ENCODE results near the gene KRTAP10-4. TPM values are rescaled to one million over a fixed set of nuclear protein-coding genes. Genes with fewer than 3 reads are reported as not detected.

The KRTAP10-4 gene
- total and polyA plus RNA-seq, 2 donors (not counting 3 experiments of a cell fraction or from before 2014, with no cell fraction given): not detected

GRCh38 chr21:44568667-44569556 lies 4.6 kb upstream of the KRTAP10-4 start:
- no peaks in the 10 kb centered on the region for H3K9me3 ChIP-seq (replicated peaks; ENCODE audit: control insufficient read depth, insufficient read depth, low read length)
- H3K79me2 ChIP-seq (ENCODE audit: control insufficient read depth, insufficient read depth, low read length): no peaks in the 10 kb centered on the region
- no peak overlapping the region for H2AFZ ChIP-seq (ENCODE audit: low read depth, low read length)
- no peaks in the 10 kb centered on the region for H3K4me1 ChIP-seq (ENCODE audit: control insufficient read depth, extremely low read depth, insufficient read depth, low read length)
- H4K20me1 ChIP-seq (replicated peaks; ENCODE audit: control insufficient read depth, extremely low read depth, insufficient read depth, low read length): no peaks in the 10 kb centered on the region
- H3K27ac ChIP-seq (ENCODE audit: insufficient read depth, low read depth, low read length): no peak overlapping the region
- no peak overlapping the region for H3K4me2 ChIP-seq (ENCODE audit: insufficient read depth, low read length)
- no peaks in the 10 kb centered on the region for H3K9me1 ChIP-seq (replicated peaks; ENCODE audit: control insufficient read depth, extremely low read depth, insufficient read depth, low read length)
- H3K9ac ChIP-seq (replicated peaks; ENCODE audit: extremely low read depth, insufficient read depth, low read length): no peak overlapping the region
- no TSS peak for BruUV-seq (replicated peaks)
- dilution Hi-C loops (cut with MboI; ENCODE audit: extremely low pct_ligation_motif_present, low sequenced_read_pairs) (no loop called here), intact Hi-C loops (cut with micrococcal nuclease) (no loop called here)
- ChIA-PET CTCF (interaction anchor here (0.9 kb wide), 1 partner anchor 224 kb away, joined by 3 read pairs; no protein-coding TSS in a partner anchor), POLR2A (no interaction called here)
- H3K36me3 ChIP-seq (ENCODE audit: control insufficient read depth in 2 of 2, extremely low read depth in 1 of 2, insufficient read depth in 2 of 2, low read length in 2 of 2): no peaks in the 10 kb centered on the region
- H3K27me3 ChIP-seq (ENCODE audit: control insufficient read depth in 2 of 2, insufficient read depth in 2 of 2, low read length in 2 of 2): peaks cover 0 to 3% of the 10 kb centered on the region in 2 experiments
- no peak overlapping the region for H3K4me3 ChIP-seq (replicated peaks in 1 of 3; ENCODE audit: insufficient read depth in 1 of 3, low read depth in 1 of 3, low read length in 3 of 3)
- TF ChIP-seq EZH2 (IDR thresholded peaks at IDR 0.05; ENCODE audit: borderline replicate concordance, low read depth, low read length, severe bottlenecking): no peak
- TF ChIP-seq MYC (IDR thresholded peaks at IDR 0.05; ENCODE audit: low read depth, low read length): no peak
- FAIRE-seq (no peak), DNase-seq (ENCODE audit: low read depth, low spot score) (no peak)

- no peaks in the 10 kb centered on the region for H3K4me1 ChIP-seq (ENCODE audit: control insufficient read depth, extremely low read depth, insufficient read depth, low read length)
- H3K9me1 ChIP-seq (replicated peaks; ENCODE audit: control insufficient read depth, extremely low read depth, insufficient read depth, low read length): no peaks in the 10 kb centered on the region
- no peak for TF ChIP-seq EZH2 (IDR thresholded peaks at IDR 0.05; ENCODE audit: borderline replicate concordance, low read depth, low read length, severe bottlenecking)
- no peak overlapping the region for H3K4me3 ChIP-seq (replicated peaks in 1 of 3; ENCODE audit: insufficient read depth in 1 of 3, low read depth in 1 of 3, low read length in 3 of 3)
- no peak overlapping the region for H3K9ac ChIP-seq (replicated peaks; ENCODE audit: extremely low read depth, insufficient read depth, low read length)
- peaks cover 0 to 3% of the 10 kb centered on the region in 2 experiments for H3K27me3 ChIP-seq (ENCODE audit: control insufficient read depth in 2 of 2, insufficient read depth in 2 of 2, low read length in 2 of 2)
- intact Hi-C loops (cut with micrococcal nuclease): no loop called here
- H2AFZ ChIP-seq (ENCODE audit: low read depth, low read length): no peak overlapping the region
- no peak overlapping the region for H3K27ac ChIP-seq (ENCODE audit: insufficient read depth, low read depth, low read length)
- no peak overlapping the region for H3K4me2 ChIP-seq (ENCODE audit: insufficient read depth, low read length)
- H3K36me3 ChIP-seq (ENCODE audit: control insufficient read depth in 2 of 2, extremely low read depth in 1 of 2, insufficient read depth in 2 of 2, low read length in 2 of 2): no peaks in the 10 kb centered on the region
- DNase-seq (ENCODE audit: low read depth, low spot score): no peak
- H3K79me2 ChIP-seq (ENCODE audit: control insufficient read depth, insufficient read depth, low read length): no peaks in the 10 kb centered on the region
- H4K20me1 ChIP-seq (replicated peaks; ENCODE audit: control insufficient read depth, extremely low read depth, insufficient read depth, low read length): no peaks in the 10 kb centered on the region
- no peak for FAIRE-seq
- H3K9me3 ChIP-seq (replicated peaks; ENCODE audit: control insufficient read depth, insufficient read depth, low read length): no peaks in the 10 kb centered on the region
- dilution Hi-C loops (cut with MboI; ENCODE audit: extremely low pct_ligation_motif_present, low sequenced_read_pairs): no loop called here
- no TSS peak for BruUV-seq (replicated peaks)
- POLR2A ChIA-PET: no interaction called here
- CTCF ChIA-PET: no interaction called here
These were observed 3.5 kb upstream of the KRTAP10-4 start for GRCh38 chr21:44569861-44570517.

Measured in endothelial cell of umbilical vein (primary cell).